ENCODE results near the gene DVL2. TPM values are rescaled to one million over a fixed set of nuclear protein-coding genes. Genes with fewer than 3 reads are reported as not detected.
"Not testable (repeated sequence)": the region's sequence is repeated elsewhere in the genome, so short reads cannot be mapped to it uniquely, and the experiment has no call there.

The DVL2 gene
- total RNA-seq, 1 donor from 2014 or later: 53.4 TPM

DNA sequence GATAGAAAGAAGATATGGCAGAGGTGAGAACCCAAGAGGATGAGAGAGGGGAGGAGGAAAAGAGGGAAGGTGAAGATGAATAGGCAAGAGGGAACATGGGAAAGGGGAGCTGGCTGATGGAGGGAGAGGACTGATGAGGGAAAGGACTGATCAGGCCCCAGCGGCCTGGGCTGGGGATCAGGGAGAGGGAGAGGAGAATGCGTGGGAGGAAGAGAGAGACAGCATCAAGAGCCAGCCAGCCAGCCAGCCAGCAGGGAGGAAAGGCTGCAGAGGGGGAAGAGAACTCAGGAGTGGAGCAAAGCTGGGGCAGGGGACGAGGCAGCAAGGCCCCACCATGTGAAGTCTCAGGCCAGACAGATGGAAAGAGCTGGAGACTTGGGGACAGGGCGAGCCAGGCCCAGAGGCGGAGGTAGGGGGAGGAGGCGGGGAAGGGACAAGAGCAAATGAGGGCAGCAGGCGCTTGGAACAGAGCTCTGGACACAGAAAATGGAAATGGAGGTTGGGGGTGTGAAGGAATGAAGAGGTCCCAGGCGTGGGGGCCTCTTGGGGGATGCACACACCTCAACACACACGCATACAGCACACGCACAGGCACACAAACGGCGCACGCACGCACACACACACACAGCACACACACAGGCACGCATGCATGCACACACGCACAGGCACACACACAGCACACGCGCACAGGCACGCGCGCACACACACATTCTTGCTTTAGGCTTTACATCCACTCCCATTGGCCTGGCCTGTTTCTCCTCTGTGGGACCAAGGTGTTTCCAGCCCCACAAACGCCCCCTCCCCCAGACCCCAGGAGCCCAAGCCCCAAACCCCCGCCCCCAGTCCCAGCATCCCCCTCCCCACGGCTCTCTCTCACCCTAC, 27.0 kb downstream of the DVL2 start:
- DNase-seq (ENCODE audit: low spot score in 2 of 2) (no peak), FAIRE-seq (no peak)

DNA sequence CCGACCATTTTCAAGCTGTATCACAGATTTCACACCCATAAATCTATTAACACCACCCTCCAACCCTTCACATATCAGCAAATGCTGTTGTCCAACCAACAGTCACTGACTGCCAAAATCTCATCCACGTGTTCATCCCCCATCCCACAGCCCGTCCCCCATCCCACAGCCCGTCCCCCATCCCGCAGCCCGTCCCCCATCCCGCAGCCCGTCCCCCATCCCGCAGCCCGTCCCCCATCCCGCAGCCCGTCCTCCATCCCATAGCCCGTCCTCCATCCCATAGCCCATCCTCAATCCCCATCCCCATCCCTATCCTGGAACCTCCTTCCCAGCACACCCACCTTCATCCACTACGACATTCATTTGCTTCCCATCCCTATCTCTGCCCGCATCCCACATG, 28.8 kb downstream of the DVL2 start:
- no peak for FAIRE-seq
- DNase-seq (ENCODE audit: low spot score in 2 of 2): no peak

DNA sequence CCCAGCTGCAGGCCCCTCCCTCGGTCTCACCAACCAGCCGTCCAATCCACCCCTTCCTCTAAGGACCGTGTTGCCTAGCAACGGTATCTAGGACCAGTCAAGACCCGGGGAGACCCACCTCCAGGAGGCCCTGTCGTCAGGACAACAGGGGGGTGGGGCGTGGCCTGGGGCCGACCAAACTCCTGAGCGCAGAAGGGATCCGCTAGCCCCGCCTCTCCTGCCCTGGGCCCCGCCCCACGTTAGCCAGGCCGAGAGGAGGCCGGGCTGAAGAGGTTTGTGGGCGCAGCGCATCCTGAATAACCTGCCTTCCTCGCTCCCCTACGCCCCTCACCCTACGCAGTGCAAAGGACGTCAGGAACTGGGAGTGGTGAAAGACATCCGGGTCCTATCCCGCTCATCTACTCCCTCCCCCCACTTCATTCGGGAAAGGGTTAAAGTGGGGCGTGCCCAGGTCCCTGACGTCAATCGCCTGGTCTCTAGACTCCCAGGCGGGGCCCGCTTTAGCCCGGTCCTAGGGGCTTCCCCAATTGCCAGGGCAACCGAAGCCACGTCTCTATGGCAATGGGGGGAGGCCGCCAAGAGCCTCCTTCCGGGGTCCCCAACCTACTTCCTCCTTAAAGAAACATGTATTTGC, 29.4 kb downstream of the DVL2 start:
- DNase-seq (ENCODE audit: low spot score in 2 of 2) (peak; percentile 88 to 95), FAIRE-seq (no peak)

DNA sequence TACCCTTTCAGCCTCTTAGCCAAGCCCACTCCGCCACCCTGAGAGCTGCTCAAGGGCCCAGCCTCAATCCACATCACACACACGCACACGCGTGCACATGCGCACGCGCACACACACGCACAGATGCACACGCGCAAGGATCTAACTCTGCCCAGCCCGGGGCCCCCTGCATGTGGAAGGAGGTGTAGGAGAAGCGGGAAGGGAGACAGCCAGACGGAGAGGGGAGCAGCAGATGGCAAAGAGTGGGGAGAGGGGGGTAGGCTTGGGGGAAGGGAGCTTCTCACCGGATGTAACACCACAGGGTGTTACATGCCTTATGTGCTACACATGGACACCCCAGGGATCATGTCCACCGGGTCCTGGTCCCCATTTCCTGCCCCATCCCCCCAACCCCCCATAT, 30.0 kb downstream of the DVL2 start:
- FAIRE-seq (no peak), DNase-seq (ENCODE audit: low spot score in 2 of 2) (peak in 1 of 2 donors; percentile 46)

DNA sequence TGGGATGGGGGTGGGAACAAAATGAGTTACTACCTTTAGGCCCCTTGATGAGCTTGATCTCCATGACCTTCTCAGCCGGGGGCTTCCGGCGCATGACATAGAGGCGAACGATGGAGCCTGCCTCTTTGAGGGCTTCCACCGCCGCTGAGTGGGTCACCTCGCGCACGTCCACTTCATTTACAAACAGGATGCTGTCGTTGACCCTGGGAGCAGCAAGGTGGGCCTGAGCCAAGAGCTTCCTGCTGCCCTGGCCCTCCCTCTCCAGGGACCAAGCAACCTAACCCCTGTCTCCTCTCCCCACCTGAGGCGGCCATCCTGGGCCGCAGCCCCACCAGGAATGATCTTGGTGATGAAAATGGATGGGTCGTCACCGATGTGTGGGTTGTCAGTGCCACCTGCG, 30.9 kb downstream of the DVL2 start:
- FAIRE-seq (no peak), DNase-seq (ENCODE audit: low spot score in 2 of 2) (no peak)

DNA sequence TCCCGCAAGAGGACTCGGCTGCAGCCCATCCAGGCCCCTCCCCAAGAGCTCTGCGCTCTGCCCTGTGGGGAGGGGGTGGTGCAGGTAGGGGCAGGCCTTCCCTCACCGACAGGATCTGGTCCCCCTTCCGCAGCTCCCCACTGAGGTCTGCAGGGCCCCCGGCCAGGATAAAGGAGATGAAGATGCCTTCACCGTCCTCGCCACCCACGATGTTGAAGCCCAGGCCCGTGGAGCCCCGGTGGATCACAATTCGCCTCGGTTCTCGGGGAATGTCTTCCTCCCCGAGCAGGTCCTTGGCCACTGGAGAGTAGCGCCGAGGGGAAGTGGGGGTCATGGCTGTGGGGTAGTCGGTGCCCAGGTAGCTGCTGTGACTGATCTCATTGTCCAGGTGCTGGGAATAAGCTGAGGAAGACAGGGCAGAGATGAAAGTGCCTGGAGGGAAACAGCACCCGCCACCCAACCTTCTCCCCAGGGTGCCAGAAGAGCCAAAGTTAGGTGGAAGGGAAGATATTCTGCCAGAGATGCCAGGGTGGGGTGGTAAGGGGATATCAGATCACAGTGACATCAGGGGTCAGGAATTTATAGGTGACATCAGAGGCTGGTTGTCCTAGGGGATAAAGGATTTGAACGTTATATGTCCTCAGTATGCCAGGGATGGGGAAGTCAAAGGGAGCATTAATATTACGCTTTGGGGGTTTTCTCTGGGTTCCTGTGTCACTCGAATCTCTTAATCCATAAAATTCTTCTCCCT, 37.5 kb downstream of the DVL2 start:
- DNase-seq (ENCODE audit: low spot score in 2 of 2): no peak
- FAIRE-seq: no peak

DNA sequence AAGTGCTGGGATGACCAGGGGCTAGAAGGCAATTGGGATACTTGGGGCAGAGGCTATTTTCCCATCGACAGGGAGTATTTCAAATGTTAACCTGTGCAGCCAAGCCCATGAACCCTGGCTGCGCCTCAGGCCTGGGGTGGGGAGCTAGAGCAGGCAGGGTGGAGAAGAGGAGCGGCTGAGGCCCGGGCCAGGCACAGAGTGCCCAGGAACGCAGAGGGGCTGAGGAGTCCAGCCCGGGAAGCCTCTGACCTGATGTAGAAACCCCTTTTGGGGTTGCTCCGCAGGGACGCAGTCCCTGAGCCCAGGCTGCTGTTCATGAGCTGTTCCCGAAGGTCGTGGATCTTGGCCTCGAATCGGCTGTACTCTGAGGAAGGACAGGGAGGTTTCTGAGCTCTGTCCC, 38.3 kb downstream of the DVL2 start:
- no peak for FAIRE-seq
- DNase-seq (ENCODE audit: low spot score in 2 of 2): no peak

DNA sequence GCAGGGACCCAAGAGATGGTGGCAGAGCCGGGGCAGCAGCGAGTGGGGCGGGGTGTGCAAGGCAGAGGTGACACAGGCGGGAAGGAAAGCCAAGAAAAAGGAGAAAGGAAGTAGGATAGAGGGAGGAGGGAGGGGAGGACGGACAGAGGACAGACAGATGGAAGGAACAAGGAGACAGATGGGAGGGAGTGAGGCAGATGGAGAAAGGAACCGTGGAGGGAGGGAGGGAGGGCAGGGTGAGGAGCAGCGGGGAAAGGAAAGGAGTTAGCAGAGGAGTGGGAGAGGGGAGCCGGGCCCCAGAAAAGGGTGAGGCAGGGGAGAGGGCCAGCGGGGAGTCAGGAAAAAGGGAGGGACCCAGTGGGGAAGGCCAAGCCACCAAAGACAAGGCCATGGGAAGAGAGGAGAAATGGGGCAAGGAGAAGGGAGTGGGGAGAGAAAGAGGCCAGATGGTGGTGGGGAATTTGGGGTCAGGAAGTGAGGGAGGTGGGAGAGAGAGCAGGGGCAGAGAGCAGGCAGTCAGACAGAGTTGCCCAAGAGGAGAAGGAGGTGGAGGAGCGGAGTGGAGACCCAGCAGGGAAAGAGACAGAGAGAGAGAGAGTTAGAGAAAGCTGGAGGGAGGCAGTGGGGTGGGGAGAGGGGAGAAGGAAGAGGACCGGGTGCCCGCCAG, 41.9 kb downstream of the DVL2 start:
- DNase-seq (ENCODE audit: low spot score in 2 of 2): no peak
- FAIRE-seq: no peak

DNA sequence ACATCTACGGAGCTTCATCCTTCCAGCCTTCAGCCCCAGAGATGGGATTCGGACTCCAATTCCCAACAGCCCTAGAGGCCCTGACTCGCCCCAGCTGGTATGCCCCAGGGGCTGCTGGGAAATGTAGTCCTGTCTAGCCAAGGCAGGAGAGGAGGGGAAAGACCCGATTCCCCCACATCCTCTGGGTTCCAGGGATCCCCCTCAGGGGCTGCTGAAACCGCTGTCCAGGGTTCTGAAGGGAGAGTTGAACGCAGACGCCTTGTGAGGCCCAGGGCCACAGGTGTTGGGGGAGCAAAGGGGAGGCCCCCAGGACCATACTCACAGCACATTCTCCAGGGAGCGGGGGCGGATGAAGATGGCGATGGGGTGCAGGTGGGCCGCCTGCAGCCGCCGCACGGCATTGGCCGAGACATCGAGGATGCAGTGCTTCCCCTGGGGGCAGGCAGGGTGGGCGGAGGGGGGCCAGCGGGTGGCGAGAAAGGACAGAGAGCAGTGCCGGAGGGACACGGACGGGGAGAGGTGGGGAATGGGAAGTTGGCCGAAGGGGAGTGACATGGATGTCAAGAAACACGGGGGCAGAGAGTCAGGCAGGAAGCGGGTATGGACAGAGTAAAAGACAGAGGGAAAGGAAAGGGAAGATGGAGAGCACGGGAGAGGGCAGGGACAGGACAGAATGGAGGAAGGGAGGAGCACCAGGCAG, 42.6 kb downstream of the DVL2 start:
- FAIRE-seq (no peak), DNase-seq (ENCODE audit: low spot score in 2 of 2) (peak; percentile 59 to 66)

DNA sequence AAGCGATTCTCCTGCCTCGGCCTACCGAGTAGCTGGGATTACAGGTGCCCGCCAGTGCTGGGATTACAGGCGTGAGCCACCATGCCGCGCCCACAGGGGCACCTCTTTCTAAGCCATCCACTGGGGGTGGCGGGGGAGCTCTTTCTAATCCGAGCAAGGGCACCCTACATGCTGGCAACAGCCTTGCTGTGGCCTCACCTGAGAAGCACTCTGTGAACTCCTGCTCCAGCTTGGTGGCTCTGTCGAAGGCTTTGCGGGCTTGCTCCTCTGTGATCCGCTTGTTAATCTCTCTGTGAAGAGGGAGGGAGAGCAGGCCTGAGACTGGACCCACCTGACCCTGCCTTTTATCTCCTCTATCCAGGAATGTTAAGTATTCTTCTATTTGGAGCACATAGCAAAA, 43.2 kb downstream of the DVL2 start:
- FAIRE-seq: no peak
- no peak for DNase-seq (ENCODE audit: low spot score in 2 of 2)

DNA sequence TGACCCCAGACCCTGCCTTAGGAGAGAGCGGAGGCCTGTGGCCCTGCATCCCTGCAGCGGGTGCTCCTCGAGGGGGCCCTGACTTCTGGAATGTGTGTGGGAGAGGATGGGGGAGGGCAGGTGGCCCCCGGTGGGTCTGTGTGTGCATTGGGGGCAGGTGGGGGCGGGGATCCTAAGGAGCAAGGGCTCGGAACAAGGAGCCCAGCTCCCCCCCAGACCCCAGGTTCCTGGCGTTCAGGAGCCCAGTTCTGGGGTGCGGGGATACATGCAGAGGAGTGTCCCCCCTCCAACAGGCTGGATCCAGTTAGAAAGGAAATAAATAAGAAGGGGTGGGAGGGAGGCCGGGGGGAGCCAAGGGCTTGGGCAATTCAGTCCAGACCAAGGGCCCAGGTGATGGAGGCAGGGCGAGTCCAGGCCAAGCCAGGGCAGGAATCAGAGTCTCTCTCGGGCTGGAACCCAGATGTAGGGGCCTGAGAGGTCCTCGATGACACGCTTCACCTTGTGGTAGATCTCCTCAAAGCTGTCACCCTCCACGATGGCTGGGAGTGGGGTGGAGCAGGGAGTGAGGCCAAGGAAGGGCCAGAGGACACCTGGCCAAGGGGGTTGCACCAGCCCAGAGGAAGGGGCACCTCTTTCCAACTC, 43.9 kb downstream of the DVL2 start:
- FAIRE-seq: no peak

DNA sequence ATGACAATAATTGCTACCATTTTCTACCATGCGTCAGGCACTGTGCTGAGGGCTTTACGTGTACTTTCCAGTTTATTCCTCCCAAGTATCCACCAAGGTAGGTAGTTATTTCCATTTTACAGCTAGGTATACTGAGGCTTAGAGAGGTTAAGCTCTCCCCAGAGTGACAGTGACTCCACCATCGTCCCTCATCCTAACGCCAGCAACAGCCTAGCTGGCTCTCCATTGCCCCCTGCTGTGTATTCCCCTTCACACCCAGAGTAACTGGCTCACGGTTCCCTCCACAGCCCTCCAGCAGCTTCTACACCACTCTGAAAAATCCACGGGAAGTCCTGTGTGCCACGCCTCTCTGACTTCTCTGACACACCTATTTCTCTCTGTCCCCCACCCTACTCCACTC, 48.1 kb downstream of the DVL2 start:
- no peak for FAIRE-seq
- DNase-seq (ENCODE audit: low spot score in 2 of 2): no peak

More for the DNA sequence above, 43.9 kb downstream of the DVL2 start:
- no peak for DNase-seq (ENCODE audit: low spot score in 2 of 2)

DNA sequence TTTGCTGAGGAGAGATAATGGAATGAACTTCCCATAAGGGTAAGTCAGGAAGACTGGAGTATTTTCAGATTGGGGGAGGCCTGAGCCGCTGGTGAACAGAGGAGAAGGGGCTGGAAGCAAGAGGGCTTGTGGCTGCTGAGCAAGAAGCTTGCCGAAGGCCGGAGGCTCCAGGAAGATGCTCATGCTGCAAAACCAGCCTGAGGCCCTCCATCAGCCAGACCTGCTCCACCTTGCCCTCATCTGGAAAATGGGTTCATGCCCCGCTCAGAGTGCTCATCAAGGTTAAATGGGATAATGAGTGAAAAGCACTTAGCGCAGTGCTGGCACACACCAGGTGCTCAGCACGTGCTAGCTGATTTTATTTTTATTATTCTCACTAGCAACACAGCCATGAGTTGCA, 49.7 kb downstream of the DVL2 start:
- FAIRE-seq (no peak), DNase-seq (ENCODE audit: low spot score in 2 of 2) (no peak)

DNA sequence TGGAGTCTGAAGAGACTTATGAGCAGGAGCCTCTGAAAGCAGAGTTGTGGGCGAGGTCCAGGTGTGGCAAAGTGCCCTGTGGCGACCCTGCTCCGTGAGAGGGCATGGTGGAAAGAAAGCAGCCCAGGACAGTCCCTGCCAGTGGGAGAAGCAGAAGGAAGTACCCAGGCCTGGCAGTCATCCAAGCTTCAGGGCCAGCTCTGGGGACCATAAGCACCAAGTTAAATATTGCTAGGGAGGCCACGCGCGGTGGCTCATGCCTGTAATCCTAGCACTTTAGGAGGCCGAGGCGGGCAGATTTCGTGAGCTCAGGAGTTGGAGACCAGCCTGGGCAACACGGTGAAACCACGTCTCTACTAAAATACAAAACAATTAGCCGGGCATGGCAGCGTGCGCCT, 50.2 kb downstream of the DVL2 start:
- FAIRE-seq: no peak
- DNase-seq (ENCODE audit: low spot score in 2 of 2): no peak

DNA sequence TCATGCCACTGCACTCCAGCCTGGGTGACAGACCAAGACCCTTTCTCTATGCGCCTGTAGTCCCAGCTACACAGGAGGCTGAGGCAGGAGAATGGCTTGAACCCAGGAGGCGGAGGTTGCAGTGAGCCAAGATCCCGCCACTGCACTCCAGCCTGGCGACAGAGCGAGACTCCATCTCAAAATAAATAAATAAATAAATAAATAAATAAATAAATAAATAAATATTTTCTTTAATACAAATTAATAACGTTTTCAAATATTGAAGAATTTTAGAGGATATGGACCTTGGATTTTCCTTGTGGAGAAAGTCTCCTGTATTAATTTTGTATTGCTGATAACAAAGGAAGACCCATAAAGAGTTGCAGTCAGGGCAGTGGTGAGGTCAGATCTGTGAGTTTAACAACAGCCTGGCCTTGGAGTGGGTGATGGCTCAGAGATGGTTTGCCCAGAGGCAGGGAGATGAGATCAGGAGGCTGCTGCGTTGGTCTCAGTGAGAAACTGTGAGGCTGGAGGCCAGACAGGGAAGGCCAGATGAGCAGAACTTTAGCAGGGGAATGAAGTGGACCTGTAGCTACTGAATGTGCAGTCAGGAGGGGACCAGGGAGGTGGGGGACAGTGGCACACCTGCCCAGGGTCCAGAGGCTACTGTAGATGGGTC, 50.8 kb downstream of the DVL2 start:
- DNase-seq (ENCODE audit: low spot score in 2 of 2): no peak
- no peak for FAIRE-seq

DNA sequence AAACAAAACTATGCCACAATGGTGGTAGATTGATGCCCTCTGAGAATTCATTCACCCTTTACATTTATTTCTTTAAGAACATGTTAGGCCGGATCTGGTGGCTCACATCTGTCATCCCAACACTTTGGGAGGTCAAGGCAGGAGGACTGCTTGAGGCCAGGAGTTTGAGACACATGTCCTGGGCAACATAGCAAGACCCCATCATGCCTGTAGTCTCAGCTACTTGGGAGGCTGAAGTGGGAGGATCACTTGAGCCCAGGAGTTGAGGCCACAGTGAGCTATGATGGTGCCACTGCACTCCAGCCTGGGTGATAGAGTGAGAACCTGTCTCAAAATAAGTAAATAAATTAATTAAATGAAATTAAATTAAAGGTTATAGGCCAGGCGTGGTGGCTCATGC, 52.2 kb downstream of the DVL2 start:
- DNase-seq (ENCODE audit: low spot score in 2 of 2); FAIRE-seq: not testable (repeated sequence)

DNA sequence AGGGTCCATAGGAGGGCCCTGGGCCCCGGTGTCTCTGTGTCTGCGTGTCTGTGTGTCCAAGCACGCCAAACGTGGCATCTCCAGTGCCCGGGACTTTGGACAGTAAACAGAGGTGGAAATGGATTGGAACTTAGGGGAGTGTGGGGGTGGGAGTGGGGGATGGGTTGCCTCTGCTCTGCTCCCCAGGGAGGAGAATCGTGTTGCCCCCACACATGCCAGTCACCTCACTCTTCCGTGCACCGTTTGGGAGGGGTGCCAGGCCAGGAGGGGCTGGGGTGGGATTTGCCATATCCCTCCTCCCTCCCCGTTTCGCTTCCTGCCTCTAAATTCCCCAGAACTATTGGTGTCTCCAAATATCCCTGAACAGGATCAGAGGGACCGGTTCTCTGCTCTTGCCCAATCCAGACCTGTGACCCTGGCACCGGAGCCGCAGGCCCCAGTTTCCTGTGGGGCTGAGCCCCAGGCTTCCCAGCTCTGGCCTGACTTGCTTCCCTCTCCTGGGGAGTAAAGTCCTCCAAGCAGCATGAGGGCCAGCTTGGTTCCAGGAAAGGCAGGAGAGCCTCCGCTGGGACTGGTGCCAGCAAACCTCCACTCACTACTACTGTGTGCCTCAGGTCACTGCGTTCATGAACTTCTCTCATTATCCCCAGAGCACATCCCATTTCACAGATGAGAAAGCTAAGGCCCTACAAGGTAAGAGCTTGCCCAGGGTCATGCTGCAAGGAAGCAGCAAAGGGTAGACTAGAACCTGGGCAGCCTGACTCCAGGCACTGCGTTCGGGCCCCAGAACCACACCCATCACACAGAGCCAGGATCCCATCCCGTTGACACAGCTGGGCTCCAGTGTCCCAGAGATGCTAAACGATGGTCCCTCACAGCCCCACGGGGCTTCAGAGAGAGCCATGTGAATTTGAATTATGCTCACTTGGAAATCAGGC, 54.7 kb downstream of the DVL2 start, which contains the start of gene ASGR1:
TSS of gene ASGR1 (minus strand) at position 54 of the 938 bp plus-strand sequence. CDS start 807 bp downstream, outside the sequence.
- FAIRE-seq: no peak
- no peak for DNase-seq (ENCODE audit: low spot score in 2 of 2)

DNA sequence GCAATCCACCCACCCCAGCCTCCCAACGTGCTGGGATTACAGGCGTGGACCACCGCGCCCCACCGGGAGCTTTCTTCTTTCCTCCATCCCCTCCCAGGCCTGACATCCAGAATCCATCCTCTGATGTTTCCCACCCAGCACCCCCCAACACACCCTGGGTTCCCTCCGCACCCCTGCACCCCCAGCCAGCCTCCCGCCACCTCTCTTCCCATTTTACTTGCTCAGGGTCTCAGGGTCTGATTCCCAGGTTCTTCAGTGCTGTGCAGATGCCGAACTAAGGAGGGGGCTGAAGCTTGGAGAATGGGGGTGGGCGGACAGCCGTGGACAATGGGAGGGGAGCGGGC, 55.4 kb downstream of the DVL2 start:
- no peak for FAIRE-seq
- DNase-seq (ENCODE audit: low spot score in 2 of 2): no peak

All from frontal cortex (tissue), 4 donors.